Right lung (tissue), 5 donors: Measurements from ENCODE around the gene ACTR6. TPM values are rescaled to one million over a fixed set of nuclear protein-coding genes. Genes with fewer than 3 reads are reported as not detected.
"Not testable (repeated sequence)": the region's sequence is repeated elsewhere in the genome, so short reads cannot be mapped to it uniquely, and the experiment has no call there.

Source experiments
- DNase-seq, 2 donors: peaks; one replicate each; pipeline ENCODE4 v3.0.0-alpha.2; 2013
- polyA plus RNA-seq, 5 donors: library from polyadenylated mRNA; unstranded; fragments of 120-200 nt; gene quantifications; one replicate each; pipeline versions ENCODE4 v1.2.1 to v1.2.3, GENCODE V29; 2013; ENCODE audit warnings: inconsistent platforms in 1 of 5, low replicate concordance in 1 of 5; ENCODE audit not compliant: insufficient read length in 5 of 5, insufficient read depth in 1 of 5

ACTR6 gene
- polyA plus RNA-seq, 5 donors: 29.9 to 41.6 (median 39.1) TPM

DNA sequence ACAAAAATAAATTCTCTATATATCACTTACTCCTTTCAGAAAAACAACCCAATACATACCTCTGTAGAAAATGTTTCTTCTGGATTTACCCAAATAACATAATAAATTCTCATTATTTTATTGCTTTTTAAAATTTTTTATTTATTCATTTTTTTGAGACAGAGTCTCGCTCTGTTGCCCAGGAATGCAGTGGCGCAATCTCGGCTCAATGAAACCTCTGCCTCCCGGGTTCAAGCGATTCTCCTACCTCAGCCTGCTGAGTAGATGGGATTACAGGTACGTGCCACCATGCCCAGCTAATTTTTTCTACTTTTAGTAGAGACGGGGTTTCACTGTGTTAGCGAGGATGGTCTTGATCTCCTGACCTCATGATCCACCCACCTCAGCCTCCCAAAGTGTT, 24.1 kb upstream of the ACTR6 start:
- DNase-seq: not testable (repeated sequence)

DNA sequence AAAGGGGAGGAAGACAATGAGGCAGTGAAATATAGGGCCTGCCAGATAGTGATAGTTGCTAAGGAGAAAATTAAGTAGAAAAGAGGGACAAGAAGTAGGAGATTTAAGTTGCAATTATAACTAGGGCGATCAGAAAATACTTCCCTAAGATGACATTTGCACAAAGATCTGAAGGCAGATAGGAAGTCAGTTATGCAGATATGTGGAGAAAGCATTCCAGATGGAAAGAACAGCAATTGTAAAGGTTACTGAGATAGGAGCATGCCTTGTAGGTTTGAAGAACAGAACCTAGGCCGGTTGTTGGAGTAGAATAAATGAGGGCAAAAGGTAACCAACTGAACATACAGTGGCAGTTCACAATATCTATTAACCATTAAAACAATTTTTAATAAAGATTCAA, 21.4 kb upstream of the ACTR6 start:
- DNase-seq: no peak

DNA sequence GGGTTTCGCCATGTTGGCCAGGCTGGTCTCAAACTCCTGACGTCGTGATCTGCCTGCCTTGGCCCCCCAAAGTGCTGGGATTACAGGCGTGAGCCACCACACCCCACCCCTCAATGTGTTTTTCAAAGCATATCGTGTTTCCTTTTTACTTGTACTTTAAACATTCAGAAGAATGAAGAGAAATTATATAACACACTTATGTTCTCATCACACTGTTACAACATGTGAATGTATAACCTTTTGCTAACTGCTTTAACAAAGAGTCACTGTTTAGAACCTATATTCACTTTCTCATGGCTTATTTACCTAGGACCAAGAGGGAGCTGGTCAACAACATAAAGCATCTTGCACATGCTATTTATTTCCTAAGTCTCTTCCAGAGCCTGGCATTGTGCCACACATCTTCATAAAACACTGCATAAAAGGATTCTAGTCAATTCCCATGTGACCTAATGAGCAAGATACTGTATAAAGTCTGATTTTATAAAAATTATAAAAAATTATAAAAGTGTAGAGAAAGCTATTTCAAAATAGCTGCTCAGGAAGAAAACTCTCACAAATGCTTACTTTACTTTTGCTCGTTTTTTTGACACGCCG, 16.0 kb upstream of the ACTR6 start:
- no peak for DNase-seq

DNA sequence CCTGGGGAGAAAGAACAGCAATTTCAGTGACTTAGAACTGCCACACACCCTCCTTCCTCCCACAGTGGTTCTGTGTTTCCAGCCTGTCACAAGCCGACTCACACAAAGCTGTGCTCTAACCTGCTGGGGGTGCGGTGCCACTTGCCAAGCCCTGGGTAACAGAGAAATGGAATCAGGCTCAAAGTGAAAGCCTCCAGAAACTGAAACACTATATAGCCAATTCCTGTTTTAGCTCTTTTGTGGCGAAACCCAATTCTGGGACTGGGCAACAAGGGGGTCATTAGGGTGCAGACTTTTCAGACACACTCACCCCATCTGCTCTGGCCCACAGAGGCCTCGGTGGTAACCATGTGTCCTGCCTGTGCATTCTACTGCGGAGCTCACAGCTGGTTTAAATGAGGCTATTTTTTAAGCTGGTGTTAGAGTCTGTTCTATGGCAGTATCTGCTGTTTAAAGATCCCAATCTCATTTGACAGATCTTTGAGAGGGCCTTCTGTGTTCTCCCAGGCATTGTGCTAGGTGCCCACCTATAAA, 15.2 kb upstream of the ACTR6 start:
- no peak for DNase-seq

DNA sequence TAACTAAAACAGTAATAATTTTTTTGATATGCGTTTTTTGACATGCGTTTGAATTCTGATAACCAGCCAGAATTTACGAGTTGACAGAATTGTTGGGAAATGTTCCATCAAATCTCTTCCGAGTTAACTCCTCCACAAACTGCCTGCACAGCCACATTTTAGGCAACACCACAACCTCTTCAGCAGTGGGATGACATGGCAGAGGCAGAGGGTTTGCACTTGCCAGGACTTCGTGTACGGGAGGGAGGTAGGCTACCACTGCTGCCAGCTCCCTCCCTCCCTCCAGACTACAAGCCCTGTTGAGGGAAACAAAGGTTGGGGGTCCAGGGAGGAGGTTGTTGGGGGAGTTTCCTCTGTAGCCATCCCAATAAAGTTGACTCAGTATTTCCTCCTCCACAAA, 14.5 kb upstream of the ACTR6 start:
- no peak for DNase-seq

DNA sequence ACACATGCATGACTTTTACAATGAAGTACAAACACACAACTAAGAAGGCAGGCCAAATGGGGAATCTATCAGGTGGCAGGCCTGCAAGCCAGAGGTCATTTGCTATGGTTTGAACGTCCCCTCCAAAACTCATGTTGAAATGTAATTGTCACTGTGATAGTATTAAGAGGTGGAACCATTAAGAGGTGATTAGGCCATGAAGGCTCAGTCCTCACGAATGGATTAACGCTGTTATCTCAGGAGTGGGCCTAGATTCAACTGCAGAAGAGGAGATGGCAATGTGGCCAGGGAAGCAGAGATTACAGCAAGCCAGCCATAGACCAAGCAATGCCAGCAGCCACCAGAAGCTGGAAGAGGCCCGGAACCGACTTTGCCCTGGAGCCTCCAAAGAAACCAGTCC, 13.5 kb upstream of the ACTR6 start:
- no peak for DNase-seq

DNA sequence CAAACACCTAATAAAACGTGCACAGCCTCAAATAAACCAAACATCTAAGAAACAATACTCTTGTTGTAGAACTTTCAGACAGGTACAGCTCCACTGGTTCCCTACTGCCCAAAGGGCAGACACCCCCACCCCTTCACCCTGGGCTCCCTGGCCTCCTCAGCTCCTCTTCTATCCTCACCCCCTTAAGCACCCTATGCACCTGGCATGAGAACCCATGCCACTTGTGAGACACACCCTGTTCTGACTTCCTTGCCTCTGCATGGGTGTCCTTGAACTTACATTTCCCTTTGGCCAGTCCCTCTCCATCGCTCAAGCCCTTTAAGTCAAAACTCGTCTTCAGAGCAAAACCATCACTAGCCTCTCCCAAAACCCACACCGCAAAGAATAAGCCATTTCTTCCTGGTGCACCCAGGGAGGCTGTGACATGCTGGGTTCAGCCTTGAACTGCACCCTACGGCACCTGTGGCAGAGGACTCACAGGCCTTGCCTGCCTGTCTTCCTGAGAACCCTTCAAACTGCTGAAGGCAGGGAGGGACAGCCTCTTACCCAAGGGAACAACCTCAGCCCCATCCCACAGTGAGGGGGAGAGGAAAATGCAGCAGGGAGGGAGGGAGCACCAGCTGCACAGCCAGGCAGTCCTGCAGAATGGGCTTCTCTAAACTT, 12.6 kb upstream of the ACTR6 start:
- DNase-seq: no peak

DNA sequence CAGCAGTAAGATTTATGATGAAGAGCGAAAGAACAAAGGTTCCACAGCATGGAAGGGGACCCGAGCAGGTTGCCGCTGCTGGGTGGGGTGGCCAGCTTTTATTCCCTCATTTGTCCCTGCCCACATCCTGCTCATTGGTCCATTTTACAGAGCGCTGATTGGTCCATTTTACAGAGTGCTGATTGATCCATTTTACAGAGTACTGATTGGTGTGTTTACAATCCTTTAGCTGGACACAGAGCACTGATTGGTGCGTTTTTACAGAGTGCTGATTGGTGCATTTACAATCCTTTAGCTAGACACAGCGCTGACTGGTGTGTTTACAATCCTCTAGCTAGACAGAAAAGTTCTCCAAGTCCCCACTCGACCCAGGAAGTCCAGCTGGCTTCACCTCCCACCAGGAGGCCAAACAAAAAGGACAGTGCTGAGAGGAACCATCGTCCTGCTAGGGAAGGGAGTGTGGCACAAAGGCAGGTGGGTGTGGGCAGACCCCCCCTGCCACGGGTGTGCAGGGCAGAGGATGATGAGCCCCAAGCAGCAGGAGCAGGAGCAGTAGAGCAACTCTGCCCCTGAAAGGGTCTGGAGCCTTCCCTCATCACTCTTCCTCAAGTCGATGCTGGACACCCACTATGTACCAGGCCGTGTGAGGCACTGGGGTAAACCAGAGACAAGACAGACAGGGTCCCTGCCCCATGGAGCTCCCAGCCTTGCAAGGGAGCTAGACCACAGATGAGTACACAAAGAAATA, 11.6 kb upstream of the ACTR6 start:
- not testable (repeated sequence) for DNase-seq

DNA sequence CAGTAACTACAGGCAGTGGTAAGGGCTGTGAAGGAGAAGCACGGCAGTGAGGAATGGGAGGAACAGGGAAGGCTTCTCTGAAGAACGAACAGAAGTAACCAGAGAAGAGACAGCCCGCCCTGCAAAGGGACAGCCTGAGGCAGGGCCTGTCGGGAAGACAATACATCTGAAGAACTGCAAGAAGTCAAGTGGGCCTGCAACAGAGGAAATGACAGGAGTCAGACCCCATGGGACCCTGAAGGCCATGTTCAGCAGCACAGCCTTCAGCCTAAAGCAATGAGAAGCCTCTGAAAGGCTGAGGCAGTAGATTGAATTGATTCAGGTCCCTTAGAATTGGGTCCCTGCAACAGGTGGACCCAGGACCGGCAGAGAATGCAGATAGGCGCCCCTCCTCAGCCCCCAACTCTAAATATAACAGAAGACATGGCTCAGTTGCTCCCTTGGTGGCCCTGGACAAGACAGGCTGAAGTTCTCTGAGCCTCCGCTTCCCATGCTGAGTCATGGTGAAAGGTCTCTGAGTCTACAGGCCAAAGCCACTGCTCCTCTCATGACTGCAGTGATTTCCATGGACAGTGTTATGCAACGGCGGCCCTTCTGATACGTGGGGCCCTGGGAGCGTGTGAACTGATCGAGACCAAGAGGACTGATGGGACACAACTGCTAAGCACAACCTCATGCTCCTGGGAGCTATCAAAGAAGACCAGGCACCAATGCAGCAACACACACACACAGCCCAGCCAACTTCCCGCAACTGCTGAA, 10.8 kb upstream of the ACTR6 start:
- DNase-seq: no peak

DNA sequence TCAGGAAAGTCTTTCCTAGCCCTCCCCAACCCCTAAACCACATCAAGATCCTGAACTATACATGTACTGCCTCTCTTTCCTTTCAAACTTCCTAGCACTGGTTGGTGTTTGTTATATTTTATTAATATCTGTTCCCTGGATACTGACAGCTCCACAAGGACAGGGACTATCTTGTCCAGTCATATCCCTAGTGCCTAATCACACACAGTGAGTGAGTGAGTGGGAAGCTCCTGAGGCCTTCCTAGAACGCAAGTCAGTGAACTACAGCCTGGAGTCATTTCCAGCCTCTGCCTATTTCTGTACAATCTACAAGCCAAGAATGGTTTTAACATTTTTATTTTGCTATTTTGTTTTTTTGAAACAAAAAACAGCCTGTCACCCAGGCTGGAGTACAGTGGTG, 7.5 kb upstream of the ACTR6 start:
- DNase-seq: no peak

DNA sequence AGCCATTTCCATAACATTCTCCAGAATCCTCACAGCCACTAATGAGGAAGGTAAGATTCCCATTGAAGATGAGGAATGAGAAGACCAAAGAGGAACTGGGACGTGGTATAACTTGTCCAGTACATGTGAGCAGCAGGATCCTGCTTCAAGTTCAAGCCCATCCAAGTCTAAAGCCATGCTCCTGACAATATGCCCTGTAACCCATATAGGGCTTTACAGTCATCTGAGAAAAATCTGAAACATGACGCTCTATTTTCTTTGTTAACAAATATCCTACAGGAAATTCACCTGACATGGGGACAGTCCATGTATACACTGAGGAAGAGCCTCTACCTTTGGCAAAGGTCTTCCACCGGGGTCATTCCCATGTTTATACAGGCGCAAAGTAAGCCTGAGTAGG, 3.1 kb upstream of the ACTR6 start:
- no peak for DNase-seq

DNA sequence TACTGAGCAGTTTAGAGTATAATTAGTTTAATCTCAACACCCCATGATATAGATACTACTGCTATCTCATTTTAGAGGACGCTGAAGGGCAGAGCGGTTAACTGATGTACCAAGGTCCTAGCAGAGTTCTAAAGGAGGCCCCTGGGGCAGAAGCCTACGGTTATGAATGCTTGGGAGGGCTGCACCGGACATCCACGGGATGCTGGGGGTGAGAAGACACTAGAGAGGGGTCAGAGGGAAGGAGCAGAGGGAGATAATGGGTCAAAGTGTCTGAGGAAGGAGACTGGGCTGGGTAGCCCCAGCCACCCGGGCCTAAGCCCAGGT, 1.6 kb upstream of the ACTR6 start:
- no peak for DNase-seq

DNA sequence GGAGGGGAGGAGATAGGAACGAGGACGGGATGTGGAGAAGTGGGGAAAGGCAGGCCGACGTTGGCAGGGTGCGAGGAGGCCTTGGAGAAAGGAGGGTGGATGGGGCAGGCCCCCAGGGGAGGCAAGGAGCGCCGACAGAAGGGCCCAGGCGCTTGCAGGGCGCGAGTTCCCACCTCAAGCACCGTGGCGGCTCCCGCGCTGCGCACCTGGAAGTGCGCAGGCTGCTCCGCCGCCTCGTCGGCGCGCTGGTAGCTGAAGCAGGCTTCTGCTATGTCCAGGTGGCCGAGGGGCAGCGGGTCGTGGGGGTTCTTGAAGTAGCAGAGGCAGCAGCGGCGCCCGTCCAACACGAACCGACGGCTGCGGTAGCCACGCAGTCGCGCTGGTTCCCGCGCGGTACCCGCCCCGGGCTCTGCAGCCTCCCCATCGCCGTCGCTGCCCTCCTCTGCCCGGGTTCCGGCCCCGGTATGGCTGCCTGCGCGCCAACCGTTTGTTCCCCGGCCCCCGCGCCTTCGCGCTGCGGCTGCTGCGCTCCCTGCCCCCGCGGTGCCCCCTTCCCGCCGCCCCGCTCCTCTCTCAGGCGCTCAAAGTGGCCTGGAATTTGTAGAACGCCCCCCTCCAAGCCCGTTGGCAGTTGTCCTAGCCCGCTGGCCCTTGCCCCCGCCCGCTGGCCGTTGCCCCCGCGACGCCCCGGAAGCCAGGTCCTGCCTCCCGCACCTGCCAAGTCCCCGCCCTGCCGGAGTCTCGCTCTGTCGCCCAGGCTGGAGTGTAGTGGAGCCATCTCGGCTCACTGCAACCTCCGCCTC, 1.1 kb upstream of the ACTR6 start:
- DNase-seq: peak in 1 of 2 donors; percentile 31

DNA sequence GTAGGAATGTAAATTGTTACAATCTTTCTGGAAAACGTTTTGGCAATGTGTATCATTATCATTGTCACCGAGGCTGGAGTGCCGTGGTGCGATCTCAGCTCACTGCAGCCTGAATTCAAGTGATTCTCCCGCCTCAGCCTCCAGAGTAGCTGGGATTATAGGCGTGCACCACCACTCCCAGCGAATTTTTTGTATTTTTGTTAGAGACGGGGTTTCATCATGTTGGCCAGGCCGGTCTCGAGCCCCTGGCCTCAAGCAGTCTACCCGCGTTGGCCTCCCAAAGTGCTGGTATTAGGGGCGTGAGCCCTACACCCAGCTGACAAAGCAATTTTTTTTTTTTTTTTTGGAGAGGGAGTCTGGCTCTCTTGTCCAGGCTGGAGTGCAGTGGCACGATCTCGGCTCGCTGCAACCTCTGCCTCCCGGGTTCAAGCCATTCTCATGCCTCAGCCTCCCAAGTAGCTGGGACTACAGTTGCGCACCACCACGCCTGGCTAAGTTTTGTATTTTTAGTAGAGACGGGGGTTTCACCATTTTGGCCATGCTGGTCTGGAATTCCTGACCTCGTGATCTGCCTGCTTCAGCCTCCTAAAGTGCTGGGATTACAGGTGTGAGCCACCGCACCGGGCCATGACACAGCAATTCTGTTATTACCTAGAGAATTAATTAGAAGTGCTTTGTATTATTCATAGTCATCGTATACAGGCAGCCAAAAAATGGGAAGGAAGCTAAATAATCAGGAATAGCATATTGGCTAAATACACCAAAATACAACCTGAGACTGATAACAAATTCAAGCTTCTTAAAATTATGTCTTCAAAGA, 1.2 kb downstream of the ACTR6 start:
- no peak for DNase-seq

DNA sequence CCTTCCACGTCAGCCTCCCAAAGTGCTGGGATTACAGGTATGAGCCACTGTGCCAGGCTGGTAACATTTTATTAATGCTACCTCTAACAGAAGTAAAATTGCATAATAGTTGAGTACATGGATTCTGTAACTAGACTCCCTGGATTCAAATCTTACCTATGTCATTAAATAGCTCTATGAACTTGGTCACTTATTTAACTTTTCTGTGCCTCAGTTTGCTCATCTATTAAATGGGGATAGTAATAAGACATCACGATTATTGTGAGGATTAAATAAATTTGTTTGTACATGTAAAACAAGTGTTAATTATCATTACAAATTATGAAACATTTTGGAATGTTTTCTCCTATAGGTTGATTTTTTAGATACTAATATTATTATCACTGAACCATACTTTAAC, 6.7 kb downstream of the ACTR6 start:
- DNase-seq: no peak

DNA sequence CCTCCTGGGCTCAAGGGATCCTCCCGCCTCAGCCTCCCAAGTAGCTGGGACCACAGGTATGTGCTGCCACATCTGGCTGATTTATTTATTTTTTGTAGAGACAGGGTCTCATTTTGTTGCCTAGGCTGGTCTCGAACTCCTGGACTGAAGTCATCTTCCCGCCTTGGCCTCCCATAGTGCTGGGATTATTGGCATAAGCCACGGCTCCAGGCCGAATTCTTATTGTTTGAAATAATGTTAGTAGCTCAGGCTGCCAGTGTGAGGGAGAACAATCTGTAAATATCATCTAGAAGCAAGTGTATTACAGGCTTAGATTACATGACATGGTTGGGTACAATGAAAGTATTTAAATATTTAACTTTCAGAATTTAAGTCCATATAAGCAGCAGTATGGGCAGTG, 8.2 kb downstream of the ACTR6 start:
- DNase-seq: no peak

DNA sequence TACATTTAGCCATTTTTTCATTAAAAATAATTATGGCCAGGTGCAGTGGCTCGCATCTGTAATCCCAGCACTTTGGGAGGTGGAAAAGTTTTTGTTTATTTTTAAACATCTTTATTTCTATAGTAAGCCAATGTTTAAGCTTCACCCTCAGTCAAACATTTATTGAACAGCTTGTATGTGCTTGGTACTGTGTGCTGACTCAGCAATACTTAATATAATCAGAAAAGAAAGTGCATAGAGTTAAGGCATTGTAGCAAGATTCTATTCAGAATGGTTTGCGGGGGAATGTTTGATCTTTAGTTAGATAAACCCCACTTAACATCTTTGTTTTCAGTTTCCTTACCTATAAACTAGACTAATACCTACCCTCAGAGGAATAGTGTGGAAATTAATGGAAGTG, 11.1 kb downstream of the ACTR6 start:
- no peak for DNase-seq

DNA sequence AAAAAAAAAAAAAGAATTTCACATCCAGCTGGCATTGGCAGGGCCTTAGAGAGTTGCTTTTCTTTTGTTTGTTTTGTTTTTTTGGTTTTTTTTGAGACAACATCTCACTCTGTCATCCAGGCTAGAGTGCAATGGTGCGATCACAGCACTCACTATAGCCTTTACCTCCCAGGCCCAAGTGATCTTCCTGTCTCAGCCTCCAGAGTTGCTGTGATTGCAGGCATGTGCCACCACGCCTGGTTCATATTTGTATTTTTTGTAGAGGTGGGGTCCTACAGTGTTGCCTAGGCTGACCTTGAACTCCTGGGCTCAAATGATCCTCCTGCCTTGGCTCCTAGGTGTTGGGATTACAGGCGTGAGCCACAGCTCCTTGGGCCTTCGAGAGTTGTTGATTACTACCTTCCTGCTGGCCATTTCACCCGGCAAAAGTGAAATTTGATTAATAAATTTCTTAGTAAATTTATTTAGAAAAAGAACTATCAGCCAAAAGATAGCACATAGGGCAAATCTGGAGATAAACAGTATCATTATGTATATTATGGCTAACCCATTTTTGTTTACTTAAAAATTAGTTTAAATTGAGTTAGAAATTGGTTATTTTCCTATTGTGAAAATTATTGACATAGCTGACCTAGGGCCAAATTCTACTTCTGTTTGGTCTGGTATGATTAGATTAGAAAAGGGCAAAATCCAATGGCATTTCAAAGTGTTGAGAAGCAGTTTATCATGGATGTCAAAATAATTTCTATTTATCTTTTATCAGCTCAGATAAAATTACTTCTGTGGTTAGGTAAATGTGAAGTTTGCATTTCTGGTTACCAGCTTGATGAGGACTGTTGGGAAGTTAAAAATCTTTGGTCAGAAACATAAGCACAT, 12.6 kb downstream of the ACTR6 start:
- DNase-seq: no peak

DNA sequence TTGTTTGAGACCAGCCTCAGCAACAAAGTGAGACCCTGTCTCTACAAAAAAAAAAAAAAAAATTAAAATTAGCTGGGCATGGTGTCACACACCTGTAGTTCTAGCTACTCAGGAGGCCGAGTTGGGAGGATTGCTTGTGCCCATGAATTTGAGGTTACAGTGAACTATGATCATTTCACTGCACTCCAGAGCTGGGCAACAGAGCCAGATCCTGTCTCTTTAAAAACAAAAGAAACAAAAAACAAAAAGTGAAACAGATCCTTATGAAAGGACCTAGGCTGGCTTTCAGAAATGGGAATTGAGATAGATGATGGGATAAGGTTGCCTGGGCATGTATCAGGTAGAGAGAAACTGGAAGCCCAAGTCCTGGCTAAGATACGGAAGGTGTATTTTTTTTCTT, 13.9 kb downstream of the ACTR6 start:
- no peak for DNase-seq

DNA sequence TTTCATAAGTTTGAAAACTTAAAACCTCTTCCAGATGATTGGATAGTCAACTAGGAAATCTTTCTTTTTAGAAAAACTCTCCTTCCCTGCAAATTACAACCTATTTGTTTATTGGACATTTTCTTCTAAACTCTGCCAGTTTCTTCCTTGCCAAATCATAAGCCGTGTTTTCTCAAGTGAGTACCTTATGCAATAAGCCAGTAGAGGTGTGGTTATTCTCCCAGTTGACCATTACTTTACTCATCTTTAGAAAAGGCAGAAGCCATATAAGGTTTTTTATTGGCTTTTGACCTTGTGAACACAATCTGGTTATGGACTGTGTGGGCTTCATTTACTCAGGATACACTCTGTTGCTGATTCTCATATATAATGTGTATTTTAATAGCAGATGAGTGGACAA, 14.6 kb downstream of the ACTR6 start:
- no peak for DNase-seq
